Measurements from ENCODE around the gene SKOR1. TPM values are rescaled to one million over a fixed set of nuclear protein-coding genes. Genes with fewer than 3 reads are reported as not detected.

The SKOR1 gene
- total RNA-seq, 1 donor from 2014 or later = under 0.01 TPM

- Histone ChIP-seq H3K4me1 (ENCODE audit: control insufficient read depth in 3 of 3, insufficient read depth in 3 of 3, low read length in 3 of 3) (peaks cover 33 to 40% (median 38%) of the 10 kb centered on the region in 3 donors), H3K9me3 (ENCODE audit: control insufficient read depth in 3 of 3, low read length in 3 of 3) (no peaks in the 10 kb centered on the region), H3K36me3 (ENCODE audit: control insufficient read depth in 3 of 3, insufficient read depth in 3 of 3, low read length in 3 of 3) (no peaks in the 10 kb centered on the region), H3K4me3 (ENCODE audit: low read length in 3 of 3) (peak overlapping the region; percentile 32 to 62 (median 56)), H3K9ac (ENCODE audit: low read depth in 1 of 3, low read length in 3 of 3) (peak overlapping the region; percentile 40 to 54 (median 43)), H3K27ac (ENCODE audit: low read depth, low read length) (no peak overlapping the region), H3K27me3 (ENCODE audit: control insufficient read depth in 3 of 3, insufficient read depth in 3 of 3, low read length in 3 of 3) (peaks cover 25 to 42% (median 40%) of the 10 kb centered on the region in 3 donors)
Observed at GRCh38 chr15:67836134-67836455, 10.8 kb downstream of the SKOR1 start.

GRCh38 chr15:67836477-67836876, 11.2 kb downstream of the SKOR1 start:
- Histone ChIP-seq H3K4me3 (ENCODE audit: low read length in 3 of 3) (peak overlapping the region in 1 of 3 donors; percentile 62), H3K9ac (ENCODE audit: low read depth in 1 of 3, low read length in 3 of 3) (peak overlapping the region in 2 of 3 donors; percentile 43 to 54), H3K4me1 (ENCODE audit: control insufficient read depth in 3 of 3, insufficient read depth in 3 of 3, low read length in 3 of 3) (peaks cover 36 to 44% (median 42%) of the 10 kb centered on the region in 3 donors)

GRCh38 chr15:67836955-67837354, 11.6 kb downstream of the SKOR1 start:
- peaks cover 38 to 46% (median 43%) of the 10 kb centered on the region in 3 donors for H3K4me1 ChIP-seq (ENCODE audit: control insufficient read depth in 3 of 3, insufficient read depth in 3 of 3, low read length in 3 of 3)

More at GRCh38 chr15:67836477-67836876, 11.2 kb downstream of the SKOR1 start:
- no peak overlapping the region for H3K27ac ChIP-seq (ENCODE audit: low read depth, low read length)
- H3K9me3 ChIP-seq (ENCODE audit: control insufficient read depth in 3 of 3, low read length in 3 of 3) = no peaks in the 10 kb centered on the region
- peaks cover 21 to 38% (median 36%) of the 10 kb centered on the region in 3 donors for H3K27me3 ChIP-seq (ENCODE audit: control insufficient read depth in 3 of 3, insufficient read depth in 3 of 3, low read length in 3 of 3)
- H3K36me3 ChIP-seq (ENCODE audit: control insufficient read depth in 3 of 3, insufficient read depth in 3 of 3, low read length in 3 of 3) = no peaks in the 10 kb centered on the region

GRCh38 chr15:67838789-67839332, 13.6 kb downstream of the SKOR1 start:
- Histone ChIP-seq H3K27me3 (ENCODE audit: control insufficient read depth in 3 of 3, insufficient read depth in 3 of 3, low read length in 3 of 3) (peaks cover 0 to 15% (median 13%) of the 10 kb centered on the region in 3 donors), H3K4me3 (ENCODE audit: low read length in 3 of 3) (peak overlapping the region; percentile 6 to 94 (median 61)), H3K9me3 (ENCODE audit: control insufficient read depth in 3 of 3, low read length in 3 of 3) (no peaks in the 10 kb centered on the region), H3K36me3 (ENCODE audit: control insufficient read depth in 3 of 3, insufficient read depth in 3 of 3, low read length in 3 of 3) (no peaks in the 10 kb centered on the region), H3K27ac (ENCODE audit: low read depth, low read length) (peak overlapping the region; percentile 98), H3K4me1 (ENCODE audit: control insufficient read depth in 3 of 3, insufficient read depth in 3 of 3, low read length in 3 of 3) (peaks cover 30 to 34% (median 33%) of the 10 kb centered on the region in 3 donors), H3K9ac (ENCODE audit: low read depth in 1 of 3, low read length in 3 of 3) (peak overlapping the region; percentile 99)

More at GRCh38 chr15:67836955-67837354, 11.6 kb downstream of the SKOR1 start:
- Histone ChIP-seq H3K36me3 (ENCODE audit: control insufficient read depth in 3 of 3, insufficient read depth in 3 of 3, low read length in 3 of 3) (no peaks in the 10 kb centered on the region), H3K9ac (ENCODE audit: low read depth in 1 of 3, low read length in 3 of 3) (peak overlapping the region in 1 of 3 donors; percentile 54), H3K9me3 (ENCODE audit: control insufficient read depth in 3 of 3, low read length in 3 of 3) (no peaks in the 10 kb centered on the region), H3K27ac (ENCODE audit: low read depth, low read length) (no peak overlapping the region), H3K27me3 (ENCODE audit: control insufficient read depth in 3 of 3, insufficient read depth in 3 of 3, low read length in 3 of 3) (peaks cover 18 to 34% (median 32%) of the 10 kb centered on the region in 3 donors), H3K4me3 (ENCODE audit: low read length in 3 of 3) (no peak overlapping the region)

GRCh38 chr15:67839499-67839928, 14.2 kb downstream of the SKOR1 start:
- Histone ChIP-seq H3K4me1 (ENCODE audit: control insufficient read depth in 3 of 3, insufficient read depth in 3 of 3, low read length in 3 of 3) (peaks cover 25 to 34% (median 29%) of the 10 kb centered on the region in 3 donors), H3K27ac (ENCODE audit: low read depth, low read length) (peak overlapping the region; percentile 98), H3K27me3 (ENCODE audit: control insufficient read depth in 3 of 3, insufficient read depth in 3 of 3, low read length in 3 of 3) (peaks cover 0 to 10% (median 9%) of the 10 kb centered on the region in 3 donors), H3K36me3 (ENCODE audit: control insufficient read depth in 3 of 3, insufficient read depth in 3 of 3, low read length in 3 of 3) (no peaks in the 10 kb centered on the region), H3K4me3 (ENCODE audit: low read length in 3 of 3) (peak overlapping the region; percentile 94 to 99 (median 98)), H3K9me3 (ENCODE audit: control insufficient read depth in 3 of 3, low read length in 3 of 3) (no peaks in the 10 kb centered on the region), H3K9ac (ENCODE audit: low read depth in 1 of 3, low read length in 3 of 3) (peak overlapping the region; percentile 99)

GRCh38 chr15:67839929-67840748, 14.8 kb downstream of the SKOR1 start, which contains the start of gene RNU6-1:
Gene RNU6-1 (minus strand): TSS chr15:67840045.
- peaks cover 21 to 30% (median 28%) of the 10 kb centered on the region in 3 donors for H3K4me1 ChIP-seq (ENCODE audit: control insufficient read depth in 3 of 3, insufficient read depth in 3 of 3, low read length in 3 of 3)

GRCh38 chr15:67840749-67841512, 15.6 kb downstream of the SKOR1 start:
- no peaks in the 10 kb centered on the region for H3K9me3 ChIP-seq (ENCODE audit: control insufficient read depth in 3 of 3, low read length in 3 of 3)
- H3K36me3 ChIP-seq (ENCODE audit: control insufficient read depth in 3 of 3, insufficient read depth in 3 of 3, low read length in 3 of 3) = no peaks in the 10 kb centered on the region
- H3K27me3 ChIP-seq (ENCODE audit: control insufficient read depth in 3 of 3, insufficient read depth in 3 of 3, low read length in 3 of 3) = no peaks in the 10 kb centered on the region
- H3K4me3 ChIP-seq (ENCODE audit: low read length in 3 of 3) = peak overlapping the region; percentile 94 to 99 (median 98)
- peaks cover 21 to 27% (median 26%) of the 10 kb centered on the region in 3 donors for H3K4me1 ChIP-seq (ENCODE audit: control insufficient read depth in 3 of 3, insufficient read depth in 3 of 3, low read length in 3 of 3)
- peak overlapping the region; percentile 98 for H3K27ac ChIP-seq (ENCODE audit: low read depth, low read length)
- peak overlapping the region; percentile 99 for H3K9ac ChIP-seq (ENCODE audit: low read depth in 1 of 3, low read length in 3 of 3)

More at GRCh38 chr15:67839929-67840748, 14.8 kb downstream of the SKOR1 start, which contains the start of gene RNU6-1:
- peak within 1 kb of the TSS; percentile 94 to 99 (median 98) for H3K4me3 ChIP-seq (ENCODE audit: low read length in 3 of 3)
- H3K27ac ChIP-seq (ENCODE audit: low read depth, low read length) = peak within 1 kb of the TSS; percentile 98
- peaks cover 0 to 4% (median 3%) of the 10 kb centered on the region in 3 donors for H3K27me3 ChIP-seq (ENCODE audit: control insufficient read depth in 3 of 3, insufficient read depth in 3 of 3, low read length in 3 of 3)
- peak within 1 kb of the TSS; percentile 99 for H3K9ac ChIP-seq (ENCODE audit: low read depth in 1 of 3, low read length in 3 of 3)
- H3K9me3 ChIP-seq (ENCODE audit: control insufficient read depth in 3 of 3, low read length in 3 of 3) = no peaks in the 10 kb centered on the region
- no peaks in the 10 kb centered on the region for H3K36me3 ChIP-seq (ENCODE audit: control insufficient read depth in 3 of 3, insufficient read depth in 3 of 3, low read length in 3 of 3)

- no peaks in the 10 kb centered on the region for H3K27me3 ChIP-seq (ENCODE audit: control insufficient read depth in 3 of 3, insufficient read depth in 3 of 3, low read length in 3 of 3)
- H3K27ac ChIP-seq (ENCODE audit: low read depth, low read length) = peak overlapping the region; percentile 98
- no peaks in the 10 kb centered on the region for H3K9me3 ChIP-seq (ENCODE audit: control insufficient read depth in 3 of 3, low read length in 3 of 3)
- H3K36me3 ChIP-seq (ENCODE audit: control insufficient read depth in 3 of 3, insufficient read depth in 3 of 3, low read length in 3 of 3) = no peaks in the 10 kb centered on the region
- peak overlapping the region; percentile 94 to 99 (median 98) for H3K4me3 ChIP-seq (ENCODE audit: low read length in 3 of 3)
- H3K4me1 ChIP-seq (ENCODE audit: control insufficient read depth in 3 of 3, insufficient read depth in 3 of 3, low read length in 3 of 3) = peaks cover 18 to 23% (median 23%) of the 10 kb centered on the region in 3 donors
- H3K9ac ChIP-seq (ENCODE audit: low read depth in 1 of 3, low read length in 3 of 3) = peak overlapping the region; percentile 44 to 99 (median 99)
Observed at GRCh38 chr15:67841513-67841762, 16.1 kb downstream of the SKOR1 start.

GRCh38 chr15:67843092-67843501, 17.8 kb downstream of the SKOR1 start:
- Histone ChIP-seq H3K9me3 (ENCODE audit: control insufficient read depth in 3 of 3, low read length in 3 of 3) (no peaks in the 10 kb centered on the region), H3K36me3 (ENCODE audit: control insufficient read depth in 3 of 3, insufficient read depth in 3 of 3, low read length in 3 of 3) (no peaks in the 10 kb centered on the region), H3K4me3 (ENCODE audit: low read length in 3 of 3) (no peak overlapping the region), H3K27ac (ENCODE audit: low read depth, low read length) (no peak overlapping the region), H3K9ac (ENCODE audit: low read depth in 1 of 3, low read length in 3 of 3) (no peak overlapping the region), H3K27me3 (ENCODE audit: control insufficient read depth in 3 of 3, insufficient read depth in 3 of 3, low read length in 3 of 3) (no peaks in the 10 kb centered on the region), H3K4me1 (ENCODE audit: control insufficient read depth in 3 of 3, insufficient read depth in 3 of 3, low read length in 3 of 3) (peaks cover 12 to 18% (median 16%) of the 10 kb centered on the region in 3 donors)

Measured in skeletal muscle tissue (tissue), 4 donors.